ENCODE results near the gene TAF1L. TPM values are rescaled to one million over a fixed set of nuclear protein-coding genes. Genes with fewer than 3 reads are reported as not detected.
A peak's percentile ranks its signal among the peaks of the same experiment; 100 is the strongest.

TAF1L gene
- total RNA-seq, 1 donor from 2014 or later = 0.03 TPM

DNA sequence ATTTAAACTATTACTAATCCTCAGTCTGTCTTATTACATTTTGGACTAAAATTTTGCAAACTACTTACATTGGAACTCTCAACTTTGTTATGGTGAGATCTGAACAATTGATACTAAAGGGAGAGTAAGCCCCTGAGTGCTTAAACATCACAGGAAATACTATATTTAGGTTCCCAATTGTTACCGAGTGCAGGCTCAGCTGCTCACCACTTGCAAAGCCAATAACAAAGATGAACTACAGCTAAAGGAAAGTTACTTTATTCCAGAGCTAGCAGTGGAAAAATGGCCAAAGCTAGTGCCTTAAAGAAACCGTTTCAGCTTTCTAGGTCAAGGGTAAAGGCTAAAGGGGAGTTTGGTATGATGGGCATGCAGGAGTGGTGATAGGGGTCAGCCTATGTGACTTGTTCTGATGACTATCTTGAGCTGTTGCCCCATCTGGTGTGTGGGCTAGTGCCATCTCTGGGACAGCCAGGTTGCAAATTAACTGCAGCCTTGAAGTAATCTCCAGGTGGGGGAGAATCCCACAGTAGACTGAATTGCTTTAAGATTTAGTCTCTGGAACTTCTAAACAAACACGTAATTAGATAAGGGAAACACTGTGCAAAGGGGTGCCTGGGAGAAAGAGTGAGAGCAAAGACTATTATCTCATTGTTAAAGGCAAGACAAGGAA lies 54.7 kb downstream of the TAF1L start:
- intact Hi-C loops (cut with micrococcal nuclease) = loop anchor here (1.0 kb wide), 1 partner anchor 388 kb away; no protein-coding TSS in a partner anchor
- no peak overlapping the region for H3K27ac Mint-ChIP-seq
- H3K4me1 Mint-ChIP-seq (ENCODE audit: low read depth) = no peaks in the 10 kb centered on the region
- DNase-seq (ENCODE audit: low spot score) = no peak
- H3K9me3 Mint-ChIP-seq = no peaks in the 10 kb centered on the region
- H3K4me3 Mint-ChIP-seq = no peak overlapping the region
- H3K36me3 Mint-ChIP-seq (ENCODE audit: low read depth) = no peaks in the 10 kb centered on the region
- peaks cover 29% of the 10 kb centered on the region for H3K27me3 Mint-ChIP-seq (ENCODE audit: insufficient read depth)

- Mint-ChIP-seq H3K27me3 (ENCODE audit: insufficient read depth) (peaks cover 29% of the 10 kb centered on the region), H3K4me1 (ENCODE audit: low read depth) (no peaks in the 10 kb centered on the region), H3K4me3 (no peak overlapping the region), H3K36me3 (ENCODE audit: low read depth) (no peaks in the 10 kb centered on the region), H3K27ac (no peak overlapping the region), H3K9me3 (no peaks in the 10 kb centered on the region)
- DNase-seq (ENCODE audit: low spot score) = peak; percentile 53
- intact Hi-C loops (cut with micrococcal nuclease) = loop anchor here (1.0 kb wide), 1 partner anchor 201 kb away; no protein-coding TSS in a partner anchor
Observed at GRCh38 chr9:32579706-32580331, 55.6 kb downstream of the TAF1L start.

Other genes with a start within 250 kb of the TAF1L start
- 6.1 and 6.5 TPM in 2 replicates for gene RIGI, start 109.5 kb downstream of the TAF1L start, total RNA-seq
- 8.7 and 11.0 TPM in 2 replicates for gene SMIM27, start 83.3 kb downstream of the TAF1L start, total RNA-seq
- 14.8 and 15.1 TPM in 2 replicates for gene TOPORS, start 83.1 kb downstream of the TAF1L start, total RNA-seq
- 46.3 and 48.2 TPM in 2 replicates for gene NDUFB6, start 62.5 kb downstream of the TAF1L start, total RNA-seq
- gene TMEM215, start 147.9 kb upstream of the TAF1L start, total RNA-seq = not detected in 2 replicates

All from activated T-helper 1 cell treated with anti-CD3 and anti-CD28 coated beads, Interleukin-12 subunit alpha, Interleukin-12 subunit beta, Interleukin-2, Interleukin-4 antibody, amounts not matched to agents 30 ng/mL and 10 ng/mL and 1 ng/mL, durations not matched to agents 14 hours and 24 hours and 36 hours (primary cell).